Measurements from ENCODE around the gene SCGB1D4.
"Not testable (repeated sequence)": the region's sequence is repeated elsewhere in the genome, so short reads cannot be mapped to it uniquely, and the experiment has no call there.

Gene SCGB1D4

DNA sequence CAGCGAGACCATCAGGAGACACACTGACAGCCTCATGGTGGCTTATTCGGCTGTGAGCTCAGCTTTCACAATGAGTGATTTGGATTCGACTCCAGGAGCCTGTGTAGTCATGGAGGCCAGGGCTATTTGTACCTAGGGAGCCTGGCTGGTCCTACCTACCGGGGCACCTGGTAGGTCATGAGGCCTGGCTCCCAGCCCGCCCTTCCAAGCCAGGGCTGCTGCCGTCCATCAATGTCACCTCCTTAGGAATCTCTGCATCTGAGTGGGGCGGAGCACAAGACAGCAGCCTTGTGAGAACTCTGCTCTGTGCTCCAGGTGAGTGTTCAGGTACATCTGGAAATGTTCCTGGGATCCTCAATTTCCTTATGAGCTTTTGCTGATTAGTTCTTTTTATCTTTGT, at the start of gene SCGB1D4:
Gene SCGB1D4, minus strand, starts transcription at position 101 of the 400 bp plus-strand sequence. Its CDS starts 65 bp downstream, at position 36.
- DNase-seq (ENCODE audit: low read depth, low spot score): no peak

- DNase-seq (ENCODE audit: low read depth, low spot score): no peak
These were observed 47.0 kb upstream of the SCGB1D4 start for GRCh38 chr11:62345861-62346260.

GRCh38 chr11:62344210-62344609, 45.3 kb upstream of the SCGB1D4 start:
- no peak for DNase-seq (ENCODE audit: low read depth, low spot score)

DNA sequence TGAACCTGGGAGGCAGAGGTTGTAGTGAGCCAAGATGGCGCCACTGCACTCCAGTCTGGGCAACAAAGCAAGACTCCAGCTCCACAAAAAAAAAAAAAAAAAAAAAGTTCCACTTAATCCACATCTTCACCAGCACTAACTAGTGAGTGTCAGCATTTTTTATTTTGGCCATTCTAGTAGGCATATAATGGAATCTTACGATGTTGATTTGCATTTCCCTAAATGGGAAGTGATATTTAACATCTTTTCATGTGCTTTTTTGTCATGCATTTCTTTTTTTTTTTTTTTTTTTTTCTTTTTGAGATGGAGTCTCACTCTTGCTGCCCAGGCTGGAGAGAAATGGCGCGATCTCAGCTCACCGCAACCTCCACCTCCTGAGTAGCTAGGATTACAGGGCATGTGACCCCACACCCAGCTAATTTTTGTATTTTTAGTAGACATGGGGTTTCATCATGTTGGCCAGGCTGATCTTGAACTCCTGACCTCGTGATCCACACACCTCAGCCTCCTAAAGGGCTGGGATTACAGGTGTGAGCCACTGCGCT, 44.8 kb upstream of the SCGB1D4 start:
- not testable (repeated sequence) for DNase-seq (ENCODE audit: low read depth, low spot score)

DNA sequence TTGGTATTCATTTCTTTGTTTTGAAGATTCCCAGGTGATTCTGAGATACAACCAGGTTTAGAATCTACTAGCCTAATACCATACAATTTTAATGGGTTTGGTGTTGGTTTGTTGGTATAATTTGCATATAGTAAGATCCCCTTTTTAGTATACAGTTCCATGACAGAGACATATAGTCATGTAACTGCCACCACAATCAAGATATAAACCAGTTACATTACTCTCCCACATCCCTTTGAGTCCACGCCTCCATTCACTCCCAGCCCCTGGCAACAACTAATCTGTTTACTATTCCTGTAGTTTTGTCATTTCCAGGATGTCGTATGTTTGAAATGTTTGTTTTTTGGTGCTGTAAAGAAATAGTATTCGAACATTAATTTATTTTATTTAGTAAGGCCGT, 42.7 kb upstream of the SCGB1D4 start:
- no peak for DNase-seq (ENCODE audit: low read depth, low spot score)

DNA sequence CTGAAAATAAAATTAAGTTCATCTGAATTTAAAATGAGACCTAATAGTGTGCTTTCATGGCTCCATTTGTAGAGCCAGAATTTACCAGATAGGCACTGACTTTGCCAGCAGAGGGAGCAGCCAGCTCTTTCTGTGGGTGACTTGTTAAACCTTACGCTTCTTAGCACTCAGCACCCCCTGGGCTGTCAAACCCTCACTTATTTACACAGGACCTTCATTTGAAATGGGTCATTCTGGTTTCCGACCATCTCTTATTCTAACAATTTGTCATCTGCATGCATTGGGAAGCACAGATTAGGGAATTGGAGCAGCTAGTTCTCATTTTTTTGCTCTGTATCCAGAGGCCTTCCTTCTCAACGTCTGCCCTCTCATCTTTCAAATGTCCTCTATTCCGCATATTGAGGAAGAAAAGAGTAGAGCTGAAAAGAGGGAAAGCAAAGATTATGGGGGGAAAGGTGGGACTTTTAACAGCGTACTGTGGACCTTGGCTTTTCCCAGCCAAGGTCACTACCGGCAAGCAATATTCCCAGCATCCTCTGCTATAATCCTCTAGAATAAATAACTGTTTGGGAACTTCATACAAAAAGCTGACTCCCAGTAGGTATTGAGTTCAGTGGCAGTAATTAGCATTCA, 41.5 kb upstream of the SCGB1D4 start:
- DNase-seq (ENCODE audit: low read depth, low spot score): no peak

DNA sequence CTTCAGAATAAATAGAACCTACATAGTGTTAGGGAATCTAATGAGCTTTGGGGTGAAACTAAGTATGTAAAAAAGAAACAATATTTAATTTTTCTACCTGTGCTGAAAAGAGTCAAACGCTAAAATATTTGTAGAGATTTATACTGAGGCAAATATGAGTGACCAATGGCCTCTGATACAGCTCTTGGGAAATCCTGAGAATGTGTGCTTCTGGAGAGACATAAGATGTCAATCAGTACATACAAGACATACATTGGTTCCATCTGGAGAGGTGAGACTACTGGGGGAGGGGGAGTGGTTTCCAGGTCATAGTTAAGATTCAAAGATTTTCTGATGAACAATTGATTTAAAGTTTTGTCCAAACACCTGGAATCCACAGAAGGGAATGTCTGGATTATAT, 39.3 kb upstream of the SCGB1D4 start:
- no peak for DNase-seq (ENCODE audit: low read depth, low spot score)

DNA sequence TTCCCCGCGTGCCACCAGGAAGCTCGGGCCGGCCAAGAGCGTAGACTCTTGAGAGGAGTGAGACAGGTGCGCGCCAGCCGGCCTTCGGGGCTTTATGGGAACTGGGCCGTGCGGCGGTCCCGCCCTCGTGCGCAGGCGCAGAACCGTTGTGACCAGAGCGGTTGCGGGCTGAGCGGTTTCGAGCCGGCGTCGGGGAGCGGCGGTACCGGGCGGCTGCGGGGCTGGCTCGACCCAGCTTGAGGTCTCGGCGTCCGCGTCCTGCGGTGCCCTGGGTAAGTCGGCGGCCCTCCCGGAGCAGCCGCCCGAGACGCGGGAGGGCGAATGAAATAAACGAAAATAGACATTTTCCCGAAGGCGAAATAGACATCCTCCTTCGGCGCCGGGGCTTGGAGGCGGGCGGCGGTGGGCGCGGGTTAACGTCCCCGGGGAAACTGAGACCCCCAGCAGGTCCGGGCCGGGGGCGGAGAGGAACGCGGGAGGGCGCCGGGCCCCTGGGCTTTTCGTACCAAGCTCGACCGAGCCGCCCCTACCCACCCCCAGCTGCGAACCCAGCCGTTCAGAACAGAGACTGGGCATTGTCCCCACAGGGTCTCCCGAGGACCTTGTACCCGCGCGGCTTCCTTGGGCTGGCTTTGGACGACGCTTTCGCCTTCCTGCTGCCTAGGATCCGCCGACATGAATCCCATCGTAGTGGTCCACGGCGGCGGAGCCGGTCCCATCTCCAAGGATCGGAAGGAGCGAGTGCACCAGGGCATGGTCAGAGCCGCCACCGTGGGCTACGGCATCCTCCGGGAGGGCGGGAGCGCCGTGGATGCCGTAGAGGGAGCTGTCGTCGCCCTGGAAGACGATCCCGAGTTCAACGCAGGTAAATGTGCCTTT, 38.7 kb upstream of the SCGB1D4 start, which contains the start of gene ASRGL1:
Gene ASRGL1, plus strand, starts transcription at position 146 of the 879 bp plus-strand sequence. Its CDS starts 530 bp downstream, at position 676.
- DNase-seq (ENCODE audit: low read depth, low spot score): no peak

GRCh38 chr11:62336949-62337302, 38.1 kb upstream of the SCGB1D4 start:
- DNase-seq (ENCODE audit: low read depth, low spot score): not testable (repeated sequence)

- DNase-seq (ENCODE audit: low read depth, low spot score): no peak
These were observed 34.9 kb upstream of the SCGB1D4 start for GRCh38 chr11:62333768-62334167.

DNA sequence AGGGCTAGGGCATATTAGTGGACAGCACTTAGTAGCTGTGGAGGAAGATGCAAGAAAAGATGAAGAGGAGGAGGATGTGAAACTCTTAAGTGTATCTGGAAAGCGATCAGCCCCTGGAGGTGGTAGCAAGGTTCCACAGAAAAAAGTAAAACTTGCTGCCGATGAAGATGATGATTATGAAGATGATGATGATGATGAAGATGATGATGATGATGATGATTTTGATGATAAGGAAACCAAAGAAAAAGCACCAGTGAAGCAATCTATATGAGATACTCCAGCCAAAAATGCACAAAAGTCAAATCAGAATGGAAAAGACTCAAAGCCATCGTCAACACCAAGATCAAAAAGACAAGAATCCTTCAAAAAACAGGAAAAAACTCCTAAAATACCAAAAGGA, 32.4 kb upstream of the SCGB1D4 start:
- DNase-seq (ENCODE audit: low read depth, low spot score): not testable (repeated sequence)

DNA sequence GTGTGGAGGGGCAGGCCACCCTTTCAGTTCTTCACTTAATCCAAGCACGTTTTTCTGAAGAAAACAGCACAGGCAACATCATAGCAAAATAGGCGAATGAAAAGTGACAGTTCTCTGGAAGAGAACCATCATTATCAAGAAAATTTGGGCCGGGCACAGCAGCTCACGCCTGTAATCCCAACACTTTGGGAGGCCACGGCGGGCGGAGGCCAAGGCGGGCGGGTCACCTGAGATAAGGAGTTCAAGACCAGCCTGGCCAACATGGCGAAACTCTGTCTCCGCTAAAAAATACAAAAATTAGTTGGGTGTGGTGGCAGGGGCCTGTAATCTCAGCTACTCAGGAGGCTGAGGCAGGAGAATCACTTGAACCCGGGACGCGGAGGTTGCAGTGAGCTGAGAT, 28.7 kb upstream of the SCGB1D4 start:
- DNase-seq (ENCODE audit: low read depth, low spot score): not testable (repeated sequence)

DNA sequence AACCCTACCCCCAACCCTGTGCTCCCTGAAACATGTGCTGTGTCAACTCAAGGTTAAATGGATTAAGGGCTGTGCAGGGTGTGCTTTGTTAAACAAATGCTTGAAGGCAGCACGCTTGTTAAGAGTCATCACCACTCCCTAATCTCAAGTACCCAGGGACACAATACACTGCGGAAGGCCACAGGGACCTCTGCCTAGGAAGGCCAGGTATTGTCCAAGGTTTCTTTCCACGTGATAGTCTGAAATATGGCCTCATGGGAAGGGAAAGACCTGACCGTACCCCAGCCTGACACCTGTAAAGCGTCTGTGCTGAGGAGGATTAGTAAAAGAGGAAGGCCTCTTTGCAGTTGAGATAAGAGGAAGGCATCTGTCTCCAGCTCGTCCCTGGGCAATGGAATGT, 27.8 kb upstream of the SCGB1D4 start:
- DNase-seq (ENCODE audit: low read depth, low spot score): not testable (repeated sequence)

GRCh38 chr11:62325781-62326180, 26.9 kb upstream of the SCGB1D4 start:
- DNase-seq (ENCODE audit: low read depth, low spot score): not testable (repeated sequence)

DNA sequence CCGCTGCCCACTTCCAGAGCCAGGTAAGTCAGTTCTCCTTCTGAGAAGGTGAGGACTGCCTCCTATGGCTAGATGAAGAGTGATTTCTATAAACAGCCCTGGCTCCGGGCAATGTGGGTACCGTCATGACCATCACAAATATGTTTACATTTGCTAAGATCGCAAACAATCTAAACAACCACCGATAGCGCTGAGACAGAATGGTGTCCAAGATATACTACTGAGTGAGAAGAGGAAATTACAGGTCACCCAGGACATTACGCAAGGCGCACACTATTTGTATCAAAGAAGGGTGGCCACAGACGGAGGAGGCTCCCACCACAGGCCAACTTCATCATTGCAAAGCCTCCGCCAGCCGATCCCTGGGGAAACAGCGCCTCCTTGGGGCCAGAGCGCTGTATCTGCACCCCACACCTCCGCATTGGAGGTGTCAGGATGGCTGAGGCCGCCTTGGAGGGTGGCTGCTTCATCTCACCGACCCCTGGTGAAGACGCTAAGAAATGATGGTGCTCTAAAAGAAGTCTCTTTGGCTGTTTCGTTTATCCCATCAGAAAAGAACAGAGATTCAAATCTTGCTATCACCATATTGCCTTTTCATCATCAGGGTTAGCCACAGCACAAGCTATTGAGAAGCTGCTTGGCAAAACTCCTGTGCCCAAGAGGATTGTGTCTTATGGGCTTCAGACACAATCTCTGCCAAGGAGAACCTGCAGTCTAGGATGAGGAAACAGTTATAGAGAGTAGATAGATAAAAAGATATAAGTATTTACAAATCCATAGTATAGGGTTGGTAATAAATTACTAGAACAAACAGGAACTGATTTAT, 26.1 kb upstream of the SCGB1D4 start:
- DNase-seq (ENCODE audit: low read depth, low spot score): no peak

GRCh38 chr11:62322524-62322923, 23.6 kb upstream of the SCGB1D4 start:
- no peak for DNase-seq (ENCODE audit: low read depth, low spot score)

- DNase-seq (ENCODE audit: low read depth, low spot score): no peak
These were observed 16.6 kb upstream of the SCGB1D4 start for GRCh38 chr11:62315431-62315830.

- no peak for DNase-seq (ENCODE audit: low read depth, low spot score)
These were observed 11.1 kb upstream of the SCGB1D4 start for GRCh38 chr11:62309991-62310390.

GRCh38 chr11:62307950-62308349, 9.1 kb upstream of the SCGB1D4 start:
- no peak for DNase-seq (ENCODE audit: low read depth, low spot score)

DNA sequence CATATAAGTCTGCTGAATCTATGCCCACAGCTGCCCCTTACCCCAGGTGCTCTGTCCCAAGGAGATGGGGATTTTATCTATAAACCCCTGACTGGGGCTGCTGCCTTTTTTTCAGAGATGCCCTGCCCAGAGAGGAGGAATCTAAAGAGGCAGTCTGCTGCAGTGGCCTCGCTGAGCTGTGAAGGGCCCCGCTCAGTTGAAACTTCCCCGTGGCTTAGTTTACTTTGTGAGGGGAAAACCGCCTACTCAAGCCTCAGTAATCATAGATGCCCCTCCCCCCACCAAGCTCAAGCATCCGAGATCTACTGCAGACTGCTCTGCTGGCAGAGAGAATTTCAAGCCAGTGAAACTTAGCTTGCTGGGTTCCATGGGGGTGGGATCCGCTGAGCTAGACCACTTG, 7.4 kb upstream of the SCGB1D4 start:
- DNase-seq (ENCODE audit: low read depth, low spot score): no peak

GRCh38 chr11:62295504-62295903, 3.4 kb downstream of the SCGB1D4 start:
- no peak for DNase-seq (ENCODE audit: low read depth, low spot score)

GRCh38 chr11:62280452-62280851, 18.4 kb downstream of the SCGB1D4 start:
- no peak for DNase-seq (ENCODE audit: low read depth, low spot score)

All from brain pericyte (primary cell).